HG03095 (cell line): ENCODE data around the gene LTF.

Source experiments
- ATAC-seq: cut with Tn5 transposase; IDR thresholded peaks from one replicate; pipeline ENCODE4 v1.9.1; 2021; ENCODE audit warnings: moderate library complexity; ENCODE audit not compliant: unreplicated experiment

The LTF gene

DNA sequence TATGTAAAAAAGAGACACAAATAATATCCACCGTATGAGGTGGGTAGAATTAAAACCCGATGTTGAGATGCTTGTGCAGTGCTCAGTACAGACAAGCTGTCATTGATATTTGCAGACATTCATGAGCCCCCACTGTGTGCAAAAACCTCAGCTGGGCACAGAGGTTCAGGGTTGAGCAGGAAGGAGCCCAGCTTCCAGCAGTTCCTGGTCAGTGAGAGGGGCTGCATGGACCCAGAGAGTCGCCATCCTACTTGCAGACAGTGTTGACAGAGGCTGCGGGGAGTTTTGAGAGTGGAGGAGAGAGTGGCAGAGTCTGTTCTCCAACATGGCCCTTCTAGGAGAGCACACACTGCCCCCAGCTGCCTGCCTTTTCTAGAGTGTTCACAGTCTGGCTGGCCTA, 6.1 kb upstream of the LTF start:
- ATAC-seq, result no peak

DNA sequence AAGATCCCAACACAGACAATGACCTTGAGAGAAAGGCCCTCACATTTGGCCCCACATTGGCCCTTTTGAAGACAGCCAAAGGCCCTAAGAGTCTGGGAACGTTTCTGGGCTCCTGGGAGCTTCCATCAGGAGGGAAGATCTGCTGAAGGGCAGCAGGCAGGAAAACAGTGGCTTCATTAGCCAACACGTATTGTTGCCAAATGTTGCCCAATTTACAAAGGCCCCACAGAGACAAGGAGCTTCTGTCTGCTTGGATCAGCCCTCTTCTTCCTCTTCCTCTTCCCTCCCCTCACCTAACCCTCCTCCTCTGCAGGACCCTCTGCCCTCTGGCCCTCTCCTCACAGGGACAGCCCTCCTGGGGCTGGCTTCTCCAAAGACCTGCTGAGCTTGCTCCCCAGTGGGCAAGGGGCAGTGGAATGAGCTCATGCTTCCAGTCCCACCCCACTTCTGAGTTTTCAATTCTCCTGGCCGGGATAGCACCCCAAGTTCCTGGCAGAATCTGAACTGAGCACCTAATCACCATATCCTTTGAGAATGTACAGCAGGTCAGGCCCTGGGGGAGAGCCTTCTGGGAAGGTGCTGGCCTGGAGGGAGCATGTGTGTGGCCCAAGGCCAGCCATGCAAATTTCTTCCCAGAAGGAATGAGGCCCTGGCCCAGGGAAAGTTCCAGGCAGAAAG, 5.1 kb upstream of the LTF start:
- no peak for ATAC-seq

DNA sequence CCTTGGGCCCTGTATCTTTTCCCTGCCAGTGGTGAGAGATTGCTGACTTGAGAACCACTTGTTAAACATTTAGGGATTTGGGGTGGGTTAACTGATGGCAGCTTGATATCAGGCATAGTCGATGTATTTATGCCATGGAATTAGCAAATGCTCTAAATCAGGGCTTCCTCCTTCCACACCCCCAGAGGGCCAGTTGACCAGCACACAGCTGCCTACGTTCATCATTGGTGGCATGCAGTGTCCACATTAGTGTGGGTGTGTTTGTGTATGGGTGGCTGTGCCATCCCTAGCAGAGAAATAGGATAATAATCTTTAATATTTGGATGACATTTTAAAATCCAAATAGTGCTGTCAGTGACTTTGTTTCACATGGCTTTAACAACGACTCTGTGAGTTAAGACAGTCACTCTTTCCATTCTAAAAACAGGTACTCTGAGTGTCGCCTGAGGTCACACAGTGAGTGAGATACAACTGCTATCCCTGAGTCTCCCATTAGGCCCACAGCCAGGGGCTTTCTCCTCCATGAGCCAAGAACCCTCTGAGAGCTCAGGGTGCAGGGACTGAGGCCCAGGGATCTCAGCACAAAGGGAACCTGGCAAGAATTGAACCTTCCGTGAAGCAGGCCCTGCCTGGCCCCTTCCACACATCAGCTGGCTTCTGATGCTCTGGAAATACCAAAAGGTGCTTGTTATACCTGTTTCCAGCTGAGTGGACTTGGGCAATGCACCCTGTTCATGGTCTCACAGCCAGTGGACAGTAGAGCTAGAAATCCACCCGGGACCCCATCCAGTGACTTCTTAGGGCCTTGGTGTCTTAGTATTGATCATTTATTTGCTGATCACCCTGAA, 4.3 kb upstream of the LTF start:
- no peak for ATAC-seq

GRCh38 chr3:46467562-46467961, 2.9 kb upstream of the LTF start:
- no peak for ATAC-seq

DNA sequence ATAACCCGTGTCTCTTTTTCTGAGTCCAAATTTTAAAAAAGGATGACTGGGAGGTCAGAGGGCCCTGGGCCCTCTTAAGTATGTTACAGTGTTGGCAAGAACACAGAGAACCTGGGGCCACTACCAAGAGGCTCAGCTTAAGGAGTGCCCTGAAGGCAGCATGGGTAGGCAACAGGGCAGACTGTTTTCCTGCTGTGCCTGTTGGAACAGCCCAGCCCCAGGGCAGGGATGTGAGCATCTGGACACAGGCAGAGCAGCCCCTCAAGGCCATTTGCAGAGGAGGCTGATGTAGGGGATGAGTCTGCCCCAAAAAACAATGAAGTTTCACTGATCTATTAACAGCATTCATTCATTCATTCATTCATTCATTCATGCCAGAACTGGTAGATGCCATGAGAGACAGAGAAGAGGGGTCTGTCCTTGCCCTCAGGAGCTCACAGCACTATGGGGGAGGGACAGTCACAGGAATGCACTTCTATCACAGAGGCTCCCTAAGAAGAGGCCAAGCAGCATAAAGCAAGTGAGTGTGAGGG, 2.2 kb upstream of the LTF start:
- ATAC-seq, result no peak

DNA sequence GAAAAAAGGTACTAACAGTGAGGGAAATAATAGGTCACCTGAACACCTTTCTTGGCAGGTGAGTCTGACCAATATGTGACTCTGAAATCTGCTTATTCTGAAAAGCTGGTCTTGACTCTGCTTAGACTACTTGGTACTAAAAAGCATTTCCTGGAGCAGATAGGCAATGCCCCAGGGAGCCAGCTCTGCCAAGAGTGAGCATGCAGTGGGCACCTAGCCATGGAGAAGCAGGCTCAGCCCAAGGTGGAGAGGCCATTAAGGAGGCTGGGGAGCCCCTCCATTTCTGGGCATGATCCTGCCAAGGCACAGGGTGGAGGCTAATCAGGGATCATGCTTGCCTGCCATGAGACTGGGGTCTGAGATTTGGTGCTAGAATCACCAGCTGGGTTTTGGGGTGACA, 1.6 kb upstream of the LTF start:
- ATAC-seq, result no peak

GRCh38 chr3:46465196-46465520, 453 bp upstream of the LTF start:
- ATAC-seq, result no peak

GRCh38 chr3:46463868-46464241, 850 bp downstream of the LTF start:
- no peak for ATAC-seq

DNA sequence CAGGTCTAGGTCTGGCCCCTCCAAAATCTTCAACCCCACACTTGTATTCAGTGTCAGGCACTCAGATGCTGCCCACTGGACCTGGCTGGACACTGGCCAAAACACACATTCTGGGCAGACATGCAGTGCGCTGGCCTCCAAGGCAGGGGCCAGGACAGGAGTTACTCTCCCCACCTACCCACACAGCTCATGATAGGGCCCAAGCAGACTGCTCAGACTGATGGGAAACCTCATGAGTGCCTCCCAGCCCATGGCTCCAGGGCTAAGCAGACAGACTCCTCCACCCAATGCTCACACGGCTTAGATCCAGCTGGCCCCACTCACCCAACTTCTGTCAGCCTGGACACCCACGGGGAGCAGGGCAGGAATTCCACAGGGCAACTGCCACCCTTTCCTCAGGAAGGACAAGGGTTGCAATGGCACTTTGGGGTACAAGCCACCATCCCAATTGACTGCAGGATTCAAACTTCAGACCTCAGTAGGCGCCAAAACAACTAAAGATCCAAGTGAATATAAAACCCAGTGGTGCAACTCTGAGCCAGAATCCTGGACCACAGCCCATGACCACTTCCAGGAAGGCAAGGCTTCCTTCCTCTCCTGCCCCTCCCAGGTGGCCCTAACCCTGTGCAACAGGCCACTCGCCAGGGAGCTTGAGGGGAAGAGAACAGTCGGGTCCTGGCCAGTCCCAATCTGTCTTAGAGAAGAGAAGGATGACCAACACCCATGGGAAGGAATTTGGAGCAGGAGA, 1.4 kb downstream of the LTF start:
- ATAC-seq, result no peak

GRCh38 chr3:46462511-46462910, 2.2 kb downstream of the LTF start:
- ATAC-seq, result no peak

DNA sequence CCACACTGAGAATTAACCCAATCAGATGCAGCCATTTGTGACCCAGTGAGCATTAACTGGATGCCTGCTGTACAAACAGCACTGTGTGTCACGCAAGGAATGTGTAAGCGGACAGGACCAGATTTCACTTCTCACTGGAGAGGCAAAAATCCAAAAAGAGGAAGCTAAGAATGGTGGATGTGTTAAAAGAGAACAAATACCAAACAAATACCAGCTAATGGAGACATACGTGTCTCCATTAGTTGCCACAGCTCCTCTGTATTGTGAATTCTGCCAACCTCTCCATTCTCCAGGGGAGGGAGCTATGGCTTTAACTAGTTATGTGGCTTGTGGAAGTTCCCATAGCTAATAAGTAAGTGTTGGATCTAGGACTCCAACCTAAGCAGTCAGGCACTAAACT, 2.6 kb downstream of the LTF start:
- no peak for ATAC-seq

- no peak for ATAC-seq
Measured at GRCh38 chr3:46460051-46460450, 4.7 kb downstream of the LTF start.

DNA sequence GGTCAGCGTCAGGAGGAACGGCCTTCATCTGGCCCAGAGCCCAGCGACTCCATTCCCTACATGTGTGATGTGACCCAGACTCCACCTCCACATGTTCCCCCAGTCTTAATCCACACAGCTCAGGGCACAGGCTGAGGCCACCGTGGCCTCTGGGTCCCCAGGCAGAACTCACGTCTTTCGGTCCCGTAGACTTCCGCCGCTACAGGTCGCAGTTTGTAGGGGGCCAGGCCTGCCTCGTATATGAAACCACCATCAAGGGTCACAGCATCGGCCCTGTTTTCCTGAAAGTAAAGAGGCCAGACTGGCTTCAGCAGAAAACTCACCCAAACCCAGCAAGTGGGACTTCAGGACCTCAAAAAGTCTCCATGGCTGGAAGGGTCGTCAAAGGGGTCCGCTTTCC, 8.6 kb downstream of the LTF start:
- no peak for ATAC-seq

- ATAC-seq, result no peak
Measured at GRCh38 chr3:46455231-46456115, 9.2 kb downstream of the LTF start.

DNA sequence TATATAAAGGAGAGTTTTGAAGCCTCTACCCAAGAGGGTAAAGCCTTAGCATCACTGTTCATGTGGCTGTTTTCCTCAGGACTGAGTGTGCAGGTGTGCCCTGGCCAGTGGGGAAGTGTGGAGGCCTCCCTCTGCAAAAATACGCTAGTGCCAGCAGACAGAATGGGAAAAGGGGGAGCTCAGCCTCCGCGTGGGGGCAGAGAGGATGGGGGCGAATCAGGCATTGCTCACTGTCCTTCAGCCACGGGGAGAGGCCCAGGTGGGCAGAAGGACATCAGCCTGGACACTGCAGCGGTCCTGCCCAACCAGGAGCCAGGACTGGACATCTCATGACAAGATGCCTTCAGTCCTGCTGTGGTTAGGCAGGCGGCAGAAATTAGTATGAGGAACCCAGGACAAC, 10.1 kb downstream of the LTF start:
- no peak for ATAC-seq

DNA sequence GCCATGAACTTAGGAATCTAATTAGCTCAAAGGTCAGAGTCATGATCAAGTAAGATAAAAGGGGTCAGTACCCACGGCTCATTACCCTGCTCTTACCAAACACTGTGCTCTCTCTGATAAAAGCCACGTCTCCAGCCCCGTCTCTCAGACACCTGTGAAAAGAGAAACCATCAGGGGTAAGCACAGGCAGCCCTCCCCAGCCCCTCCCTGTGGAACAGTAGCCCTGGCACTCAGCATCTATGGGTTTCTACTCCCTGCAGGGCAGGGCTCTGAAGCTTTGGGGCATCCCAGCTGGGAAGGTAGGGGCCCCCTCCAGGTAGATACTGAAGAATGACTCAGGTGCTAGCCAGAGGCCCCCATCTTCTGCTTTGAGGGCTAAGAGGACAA, 10.5 kb downstream of the LTF start:
- no peak for ATAC-seq

- no peak for ATAC-seq
Measured at GRCh38 chr3:46453526-46454208, 11.0 kb downstream of the LTF start.

DNA sequence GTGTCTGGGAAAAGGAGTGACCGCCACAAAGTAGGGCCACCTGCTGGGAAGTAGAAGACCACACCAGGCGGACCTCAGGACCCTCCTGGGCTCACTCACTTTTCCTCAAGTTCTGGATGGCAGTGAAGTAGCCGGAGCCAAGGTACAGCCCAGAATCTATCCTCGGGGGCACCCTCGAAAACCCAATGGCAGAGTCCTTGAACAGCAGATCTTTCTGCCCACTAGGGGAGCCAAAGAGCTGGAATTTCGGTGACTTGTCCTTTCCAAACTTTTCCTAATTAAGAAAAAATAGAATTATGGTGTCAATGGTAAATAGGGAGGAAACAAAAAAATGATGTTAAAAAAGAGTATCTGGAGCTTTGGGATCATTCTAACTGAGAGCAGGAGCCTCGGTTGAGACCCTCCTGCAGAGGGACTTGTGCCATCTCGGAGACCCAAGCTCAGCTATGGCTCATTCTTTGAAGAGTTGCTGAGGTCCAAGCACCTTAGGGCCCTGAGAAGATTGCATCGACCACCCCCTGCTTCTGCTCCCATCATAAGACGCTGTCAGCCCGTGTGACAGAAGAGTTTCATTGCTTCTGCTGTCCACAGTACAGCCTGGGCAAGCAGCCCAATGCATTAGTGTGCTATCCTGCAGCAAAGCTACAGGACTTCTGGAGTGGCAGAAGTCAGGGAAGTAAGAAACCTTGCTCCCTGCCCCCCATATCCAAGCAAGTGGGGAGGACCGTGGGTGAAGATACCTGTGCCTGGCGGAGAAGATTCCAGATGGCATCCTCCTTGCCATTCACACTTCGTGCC, 14.8 kb downstream of the LTF start:
- no peak for ATAC-seq

- no peak for ATAC-seq
Measured at GRCh38 chr3:46448721-46449120, 16.0 kb downstream of the LTF start.
